Brain pericyte (primary cell): ENCODE measurements around the gene OR2V2.

Experiments used
- DNase-seq: peaks from one replicate; pipeline ENCODE4 v3.0.0-alpha.2; 2012; ENCODE audit warnings: low read depth, low spot score

Gene OR2V2

DNA sequence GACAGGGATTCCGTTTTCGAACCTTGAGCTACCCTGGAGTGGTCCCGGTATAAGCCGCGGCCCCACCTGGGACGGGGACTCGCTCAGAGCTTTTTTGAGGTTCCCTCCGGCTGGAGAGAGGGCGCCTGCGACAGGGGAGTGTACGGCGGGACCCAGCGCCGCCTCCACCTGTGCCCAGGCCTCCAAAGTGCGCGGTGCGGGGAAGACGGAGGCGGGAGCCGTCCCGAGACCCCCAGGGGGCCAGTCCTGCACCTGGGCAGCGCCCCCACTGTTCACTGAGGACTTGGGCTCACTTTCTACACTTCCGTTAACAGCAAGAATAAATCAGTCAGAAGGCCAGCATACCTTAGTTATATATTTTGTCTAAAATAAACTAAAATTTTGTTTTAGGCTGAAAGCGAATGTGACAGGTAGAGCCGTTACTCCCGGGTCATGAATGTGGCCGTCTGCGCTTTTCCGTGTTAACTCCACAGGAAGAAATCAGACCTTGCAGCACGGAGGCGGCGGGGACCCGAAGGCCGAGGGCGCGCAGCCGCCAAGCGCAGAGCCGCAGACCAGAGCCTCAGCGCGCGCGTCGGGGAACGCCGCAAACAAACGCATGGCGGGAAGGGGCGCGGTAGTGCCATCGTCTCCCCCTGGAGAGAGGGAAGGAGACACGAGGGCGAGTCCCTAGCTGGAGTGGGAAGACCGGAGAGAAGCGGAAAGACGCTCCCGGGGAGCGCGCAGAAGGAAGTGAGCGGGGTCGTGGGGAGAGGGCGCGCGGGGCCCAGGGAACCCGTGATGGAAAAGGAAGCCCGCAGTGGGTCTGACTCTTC is 43.5 kb downstream of the OR2V2 start:
- no peak for DNase-seq

DNA sequence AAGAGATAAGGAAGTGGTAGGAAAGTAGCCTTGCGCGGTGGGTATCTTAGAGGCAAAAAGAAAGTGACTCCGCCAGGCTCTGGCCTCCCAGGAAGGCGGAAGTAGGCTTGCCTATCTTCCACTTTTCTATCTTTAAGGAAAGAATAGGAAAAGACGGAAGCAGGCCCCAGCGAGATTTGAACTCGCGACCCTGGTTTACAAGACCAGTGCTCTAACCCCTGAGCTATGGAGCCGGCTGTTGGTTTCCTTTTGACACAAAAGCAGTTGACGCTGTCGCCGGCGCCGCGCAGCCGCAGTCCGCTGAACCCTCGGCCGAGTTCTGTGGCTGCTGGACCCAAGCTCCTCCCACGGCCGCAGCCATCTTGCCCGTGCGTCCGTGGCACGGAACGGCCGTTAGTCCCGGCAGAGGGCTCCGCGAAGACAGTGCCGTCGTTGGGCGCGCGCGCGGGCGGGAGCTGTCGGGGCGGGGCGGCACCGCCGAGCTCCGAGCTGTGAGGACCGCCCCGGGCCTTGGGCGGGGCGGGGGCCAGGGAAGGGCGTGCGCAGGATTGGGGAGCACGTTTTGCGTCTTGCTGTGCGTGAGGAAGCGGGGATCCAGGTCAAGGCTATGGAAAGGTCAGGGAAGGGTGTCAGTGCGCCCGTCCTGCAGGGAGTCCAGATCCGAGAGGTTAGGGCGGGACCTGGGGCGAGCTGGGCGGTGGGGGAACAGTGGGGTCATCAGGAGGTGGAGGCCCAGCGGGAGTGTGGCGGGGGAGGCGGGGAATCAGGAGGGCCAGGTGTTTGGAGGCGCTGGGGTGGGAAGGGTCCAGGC is 44.3 kb downstream of the OR2V2 start:
- DNase-seq: peak; percentile 93

DNA sequence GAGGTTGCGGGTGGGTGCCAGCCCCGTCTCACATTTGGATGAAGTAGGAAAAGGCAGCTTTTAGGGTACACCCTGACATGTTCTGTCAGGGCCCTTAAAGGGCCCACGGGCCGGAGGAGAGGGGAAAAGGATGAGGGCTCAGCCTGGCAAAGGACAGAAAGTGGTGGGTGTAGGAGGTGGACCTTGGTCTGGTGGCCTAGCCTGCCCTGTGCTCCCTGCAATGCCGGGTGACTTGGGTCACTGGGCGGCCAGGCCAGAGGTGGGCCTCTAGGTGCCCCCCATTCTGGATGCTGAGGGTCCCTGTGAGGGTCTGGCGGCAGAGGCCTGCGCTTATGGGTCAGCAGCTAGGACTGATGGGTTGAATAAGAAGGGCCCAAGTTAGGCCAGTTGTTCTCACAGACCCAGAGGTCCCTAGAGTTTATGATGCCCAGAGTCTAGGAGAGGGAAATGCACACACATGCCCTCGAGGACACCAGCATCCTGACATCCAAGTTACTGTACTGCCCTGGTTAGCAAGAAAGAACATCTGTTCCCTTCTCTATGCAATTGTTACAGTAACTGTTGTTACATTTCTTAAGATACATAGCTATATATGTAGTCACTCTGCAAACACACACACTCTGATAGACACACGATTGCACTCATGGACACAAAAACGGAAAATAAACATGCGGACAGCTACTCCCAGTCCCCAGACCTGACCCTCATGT is 45.1 kb downstream of the OR2V2 start:
- DNase-seq: no peak

DNA sequence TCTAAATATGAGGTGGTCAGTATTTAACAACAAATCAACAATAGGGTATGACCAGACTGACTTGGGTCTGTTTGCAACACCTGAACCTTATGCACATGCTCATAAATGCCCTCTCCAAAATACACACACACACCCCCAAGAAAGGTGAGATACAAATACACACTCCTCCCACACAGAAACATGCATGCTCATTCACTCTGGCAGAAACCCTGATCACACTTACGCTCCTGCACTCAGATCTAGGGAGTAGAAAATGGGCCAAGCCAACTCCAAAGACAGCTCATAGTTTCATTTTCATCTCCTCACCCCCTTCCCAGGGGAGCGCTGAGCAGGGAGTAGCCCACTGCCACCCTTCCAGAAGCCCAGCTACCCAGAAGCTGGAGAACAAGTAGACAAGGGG is 46.3 kb downstream of the OR2V2 start:
- no peak for DNase-seq

DNA sequence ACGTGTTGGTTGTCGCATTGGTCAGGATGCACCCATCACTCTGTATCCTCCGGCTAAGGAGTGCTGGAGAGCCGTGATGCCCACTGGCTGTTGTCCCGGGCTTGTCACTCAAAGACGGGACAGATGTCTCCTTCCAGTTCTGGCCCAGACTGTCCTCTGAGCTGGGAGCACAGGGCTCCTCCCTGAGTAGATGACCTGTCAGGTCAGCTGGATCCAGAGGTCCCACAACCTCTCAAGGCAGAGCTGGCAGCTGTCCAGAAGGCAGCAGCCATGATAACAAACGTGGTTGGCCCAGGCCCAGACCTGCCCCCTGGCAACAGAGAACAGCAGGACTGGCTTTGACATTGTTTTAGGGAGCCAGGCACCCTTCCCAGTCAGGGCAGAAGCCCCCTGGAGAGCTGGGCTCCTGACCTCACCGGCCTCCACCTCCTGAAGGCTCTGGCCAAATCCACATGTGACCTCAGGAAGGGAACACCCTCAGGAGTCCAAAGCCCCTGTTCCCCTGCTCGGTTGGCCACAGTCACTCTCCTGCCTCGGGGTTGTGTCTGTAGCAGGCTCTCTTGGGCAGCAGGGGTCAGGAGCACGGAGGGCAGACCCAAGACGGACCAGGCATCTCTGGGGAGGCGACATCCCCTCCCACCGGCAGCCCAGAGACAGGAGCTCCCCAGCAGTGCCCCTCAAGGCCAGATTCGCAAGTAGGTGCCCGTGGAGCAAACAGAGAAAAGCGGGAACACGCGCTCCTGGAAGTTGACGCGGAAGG is 47.3 kb downstream of the OR2V2 start:
- no peak for DNase-seq

DNA sequence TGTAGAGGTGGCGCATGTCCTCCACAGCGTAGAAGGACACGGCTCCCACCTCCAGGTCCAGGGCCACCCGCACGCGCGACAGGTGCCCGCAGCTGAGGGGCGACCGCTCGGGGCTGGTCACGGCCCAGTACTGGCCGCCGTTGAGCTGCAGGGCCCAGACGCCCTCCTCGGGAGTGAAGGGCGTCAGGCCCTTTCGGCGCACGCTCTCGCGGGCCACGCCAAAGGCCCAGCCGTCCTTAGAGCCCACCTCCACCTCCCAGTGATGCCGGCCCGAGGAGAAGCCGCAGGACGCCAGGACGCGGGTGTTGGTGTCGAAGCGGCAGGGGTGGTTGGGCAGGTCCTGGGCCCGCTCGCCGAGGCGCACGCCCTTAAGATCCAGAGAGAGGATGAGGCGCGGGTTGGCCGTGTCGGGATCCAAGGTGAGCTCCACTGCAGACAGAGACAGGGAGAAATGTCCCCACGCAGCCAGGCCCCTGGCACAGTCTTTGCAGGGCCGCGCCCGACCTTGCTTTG is 47.9 kb downstream of the OR2V2 start:
- DNase-seq: no peak

DNA sequence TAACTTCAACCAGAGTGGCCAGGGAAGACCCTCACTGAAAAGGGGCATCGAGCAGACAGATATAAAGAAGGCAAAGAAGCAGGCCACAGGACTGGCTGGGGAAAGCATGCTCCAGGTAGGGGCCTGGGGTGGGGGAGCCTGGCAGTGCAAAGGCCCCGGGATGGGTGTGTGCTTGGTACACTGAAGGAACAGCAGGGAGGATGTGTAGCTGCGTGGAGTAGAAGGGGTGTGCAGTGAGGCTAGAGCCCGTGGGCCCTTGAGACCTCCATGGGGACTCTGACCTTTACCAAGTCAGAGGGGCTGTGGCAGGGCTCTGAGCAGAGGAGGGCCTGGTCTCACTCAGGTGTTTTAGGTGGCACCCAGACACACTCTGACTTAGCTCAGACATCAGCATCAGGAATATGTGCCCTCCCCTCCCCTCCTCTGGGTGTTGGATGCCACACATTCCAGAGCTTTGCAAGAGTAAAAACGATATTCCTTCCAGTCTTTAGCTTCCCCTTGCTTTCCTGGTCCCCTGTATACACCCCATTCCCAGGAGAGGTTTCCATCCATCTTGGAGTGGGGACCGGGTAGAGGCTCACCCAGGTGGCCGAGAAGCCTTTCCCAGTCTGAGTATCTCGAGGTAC is 50.1 kb downstream of the OR2V2 start:
- no peak for DNase-seq

DNA sequence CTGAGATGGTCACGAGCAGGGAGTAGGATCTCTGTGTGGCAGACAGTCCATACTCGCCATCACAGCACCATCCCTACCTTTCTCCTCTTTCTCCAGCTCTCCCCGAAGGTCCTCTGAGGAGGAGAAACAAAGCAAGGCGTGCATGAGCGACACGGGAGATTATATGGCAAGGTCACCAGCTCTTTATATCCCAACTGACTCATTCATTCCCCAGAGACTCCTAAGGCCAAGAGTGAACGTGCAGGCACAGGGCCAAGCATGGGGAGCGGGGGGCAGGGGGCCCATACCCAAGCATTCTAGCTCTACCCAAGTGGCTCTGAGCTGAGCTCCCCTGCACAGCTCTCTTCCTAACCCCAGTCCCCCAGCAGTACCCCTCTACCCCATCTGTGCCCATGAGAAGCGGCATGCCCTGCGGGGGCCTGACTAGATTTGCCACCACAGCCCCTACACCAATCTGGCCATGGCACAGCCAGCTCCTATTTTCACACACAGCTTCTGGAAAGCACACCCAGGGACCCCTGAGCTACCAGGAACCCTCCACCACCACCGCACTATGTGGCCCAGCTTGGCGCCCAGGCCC is 50.8 kb downstream of the OR2V2 start:
- no peak for DNase-seq

DNA sequence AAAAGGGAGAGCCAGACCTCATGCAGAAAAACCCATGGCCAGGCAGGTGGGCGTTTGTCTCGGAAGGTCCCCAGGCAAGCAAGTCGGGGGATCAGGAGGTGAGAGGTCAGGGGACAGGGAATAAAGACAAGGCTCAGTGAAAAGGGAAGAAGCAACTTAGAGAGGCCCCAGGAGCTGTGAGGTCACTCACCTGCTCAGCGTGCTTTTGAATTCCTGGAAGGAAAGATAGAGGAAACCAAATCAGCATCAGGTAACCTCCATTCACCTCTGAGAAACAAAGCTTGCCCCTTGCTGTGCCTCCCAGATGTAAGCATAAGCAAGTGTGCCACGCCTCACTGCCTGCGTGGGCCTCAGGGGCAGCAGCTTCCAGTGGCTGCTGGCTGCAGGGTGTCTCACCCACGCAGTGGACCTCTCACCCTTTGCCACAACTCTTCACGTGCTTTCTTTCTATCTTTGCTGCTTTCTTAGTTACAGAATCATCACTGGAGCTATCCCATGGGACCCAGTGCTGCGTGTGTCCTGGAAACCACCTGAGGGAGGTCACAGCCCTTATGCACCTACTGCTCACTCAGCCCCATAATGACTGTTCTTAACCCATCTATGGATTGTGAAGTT is 51.6 kb downstream of the OR2V2 start:
- no peak for DNase-seq

DNA sequence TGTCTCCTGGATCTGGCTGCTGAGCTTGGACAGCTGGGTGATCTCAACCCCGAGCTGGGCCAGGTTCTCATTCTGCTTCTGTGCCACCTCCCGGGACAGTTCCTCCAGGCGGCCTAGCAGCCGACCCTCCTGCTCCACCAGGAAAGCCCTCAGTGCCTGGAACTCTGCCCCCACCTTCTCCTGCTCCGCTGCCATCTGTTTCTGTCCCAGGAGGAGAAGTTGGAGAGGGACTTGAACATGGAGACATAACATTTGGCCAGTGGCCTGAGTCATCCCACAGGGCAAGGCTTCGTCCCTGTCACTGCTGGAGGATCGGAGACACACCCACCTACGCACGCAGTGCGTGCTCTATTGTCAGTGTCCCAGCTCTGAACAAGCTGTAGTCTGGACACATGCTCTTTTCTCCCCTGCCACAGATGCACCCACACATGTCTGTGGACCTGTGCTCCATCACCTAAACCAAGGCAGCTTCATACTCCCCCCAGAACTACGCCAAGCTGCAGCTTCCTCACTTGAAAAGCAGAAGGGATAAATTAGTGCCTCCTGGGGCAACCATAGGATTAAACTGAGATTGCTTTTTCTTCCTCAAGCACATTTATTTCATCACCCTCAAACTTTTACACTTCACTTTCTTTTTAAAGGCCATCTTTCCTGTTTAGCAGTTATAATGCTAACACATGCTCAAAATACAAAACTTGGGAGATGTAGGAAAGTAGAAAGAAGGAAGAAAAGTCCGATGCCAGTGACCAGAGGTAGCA is 52.7 kb downstream of the OR2V2 start:
- DNase-seq: no peak

DNA sequence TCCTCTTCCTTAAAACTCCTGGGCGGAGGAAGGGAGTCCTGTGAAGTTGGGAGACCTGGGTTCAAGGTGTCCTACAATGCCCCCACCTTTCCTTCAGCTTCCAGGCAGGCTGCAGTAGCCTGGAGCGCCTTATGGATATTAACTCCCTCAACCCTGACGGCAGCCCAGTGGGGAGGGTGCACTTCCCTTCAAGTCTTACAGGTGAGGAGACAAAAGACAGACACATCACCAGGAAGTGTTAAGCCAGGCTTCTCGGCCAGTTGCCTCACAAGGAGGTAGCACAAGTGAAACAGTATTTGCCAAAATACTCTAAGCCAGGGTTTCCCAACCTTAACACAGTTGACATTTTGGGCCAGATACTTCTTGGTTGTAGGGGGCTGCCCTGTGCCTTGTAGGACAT is 53.4 kb downstream of the OR2V2 start:
- no peak for DNase-seq

DNA sequence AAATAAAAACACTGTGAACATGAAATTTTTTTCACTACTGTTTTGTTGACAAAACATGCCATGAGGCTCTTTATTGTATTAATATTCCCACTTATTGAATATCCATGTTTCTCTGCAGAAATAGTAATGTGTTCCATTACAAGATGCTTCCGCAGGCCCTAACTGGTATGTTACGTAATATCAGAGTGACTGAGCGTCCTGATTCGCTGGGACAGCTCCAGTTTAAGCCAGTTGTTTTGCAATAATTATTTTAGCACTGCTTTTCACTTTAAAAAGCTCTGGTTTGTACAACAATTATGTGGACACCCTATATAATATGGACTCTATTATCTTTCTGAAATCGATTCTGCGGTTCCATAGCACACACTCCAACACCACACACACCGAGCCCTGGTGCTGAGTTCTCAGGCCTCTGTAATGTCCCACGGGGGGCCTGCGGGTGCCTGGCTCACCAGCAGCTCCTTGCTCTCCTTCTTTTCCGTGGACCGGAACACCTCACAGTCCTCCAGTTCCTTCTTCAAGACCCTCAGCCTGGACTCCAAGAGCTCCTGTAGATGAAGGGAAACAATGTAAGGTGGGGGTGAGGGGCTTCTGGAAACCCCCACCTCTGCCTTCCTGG is 55.8 kb downstream of the OR2V2 start:
- no peak for DNase-seq

DNA sequence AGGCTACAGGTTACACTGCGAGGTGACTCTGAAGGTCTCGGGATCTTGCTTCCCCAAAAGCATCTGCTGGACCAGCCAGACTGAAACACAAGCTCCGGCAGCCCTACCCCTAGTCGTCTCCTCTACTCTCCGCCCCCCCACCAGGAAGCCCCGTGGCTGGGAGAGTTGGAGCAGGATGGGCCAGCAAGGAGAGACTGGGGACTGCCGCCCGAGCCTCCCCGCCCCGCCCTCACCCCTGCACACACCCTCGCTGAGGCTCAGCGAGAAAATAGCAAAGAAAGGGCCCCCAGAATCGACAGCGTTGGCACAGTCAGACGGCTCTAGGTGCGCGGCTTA is 56.4 kb downstream of the OR2V2 start:
- no peak for DNase-seq

DNA sequence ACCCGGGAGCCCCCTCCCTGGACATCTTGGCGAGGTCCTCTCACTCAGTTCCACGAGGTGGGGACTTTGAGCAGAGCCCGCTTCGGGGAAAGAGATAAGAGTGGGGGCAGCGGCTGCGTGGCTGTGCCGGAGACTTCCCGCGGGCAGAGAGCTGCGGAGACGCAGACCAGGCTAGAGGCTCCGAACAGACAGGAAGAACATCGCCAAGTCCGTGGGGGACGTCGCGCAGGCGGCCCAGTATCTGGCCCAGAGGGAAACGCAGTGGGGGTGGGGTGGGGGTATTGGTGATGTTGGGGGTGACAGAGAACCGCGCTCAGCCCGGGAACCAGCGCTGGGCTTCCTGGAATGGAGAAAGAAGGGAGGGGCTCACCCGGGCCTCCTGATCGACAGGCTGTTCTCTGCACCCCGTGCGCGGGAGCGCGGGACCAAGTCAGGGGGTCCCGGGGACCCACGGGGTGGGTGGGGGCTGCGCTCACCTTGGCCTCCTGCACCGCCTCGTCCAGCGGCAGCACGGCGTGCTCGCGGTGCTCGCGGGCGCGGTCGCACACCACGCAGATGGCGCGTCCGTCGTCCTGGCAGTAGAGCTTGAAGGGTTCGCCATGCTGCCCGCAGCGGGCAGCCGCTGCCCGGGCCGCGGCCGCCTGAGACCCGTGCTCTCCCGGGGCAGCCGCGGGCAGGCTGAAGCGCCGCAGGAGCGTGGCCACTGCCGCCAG is 56.9 kb downstream of the OR2V2 start:
- DNase-seq: no peak

DNA sequence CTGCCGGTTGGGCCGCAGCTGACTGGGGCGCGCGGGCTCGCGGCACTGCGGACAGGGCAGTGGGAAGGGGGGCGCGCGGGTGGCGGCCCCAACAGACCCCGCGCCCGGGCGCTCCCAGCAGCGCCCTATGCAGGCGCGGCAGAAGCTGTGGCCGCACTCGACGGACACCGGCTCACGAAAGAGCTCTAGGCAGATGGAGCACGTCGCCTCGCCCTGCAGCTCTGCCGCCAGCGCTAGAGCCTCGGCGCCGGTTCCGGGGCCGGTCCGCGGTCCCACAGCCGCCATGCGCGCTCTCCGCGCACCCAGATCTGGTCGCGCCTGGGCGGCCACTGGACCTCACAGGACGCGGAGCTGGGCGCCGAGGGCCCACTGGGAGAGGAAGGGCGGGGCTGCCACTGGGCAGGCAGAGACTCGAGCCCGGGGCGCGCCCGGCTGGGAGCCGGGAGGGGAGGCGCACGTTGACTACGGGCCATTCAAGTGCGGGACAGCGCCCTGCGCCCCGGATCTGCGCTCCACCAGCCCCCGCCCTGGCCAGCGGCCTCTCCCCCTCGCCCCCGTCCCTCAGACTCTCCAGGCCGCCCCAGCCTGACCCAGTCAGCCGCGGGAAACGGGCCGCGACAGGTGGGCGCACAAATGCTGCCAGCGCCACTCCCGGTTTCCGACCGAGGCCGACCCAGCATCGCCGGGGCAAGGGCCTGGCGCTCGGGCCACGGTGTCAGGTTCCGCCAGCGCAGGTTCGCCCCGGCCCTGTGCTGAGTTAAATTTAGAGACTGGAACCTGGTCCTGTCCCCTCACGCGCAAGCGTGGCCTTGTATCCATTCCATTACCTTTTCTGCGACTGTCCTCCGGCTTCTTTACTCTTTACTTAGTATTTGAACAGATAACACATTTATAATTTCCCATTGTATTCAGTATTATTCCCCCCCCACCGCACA is 57.7 kb downstream of the OR2V2 start, which contains the start of gene TRIM7:
TRIM7 (minus strand) TSS at position 371 of the 935 bp plus-strand sequence; CDS start at position 285, 86 bp downstream.
- no peak for DNase-seq

DNA sequence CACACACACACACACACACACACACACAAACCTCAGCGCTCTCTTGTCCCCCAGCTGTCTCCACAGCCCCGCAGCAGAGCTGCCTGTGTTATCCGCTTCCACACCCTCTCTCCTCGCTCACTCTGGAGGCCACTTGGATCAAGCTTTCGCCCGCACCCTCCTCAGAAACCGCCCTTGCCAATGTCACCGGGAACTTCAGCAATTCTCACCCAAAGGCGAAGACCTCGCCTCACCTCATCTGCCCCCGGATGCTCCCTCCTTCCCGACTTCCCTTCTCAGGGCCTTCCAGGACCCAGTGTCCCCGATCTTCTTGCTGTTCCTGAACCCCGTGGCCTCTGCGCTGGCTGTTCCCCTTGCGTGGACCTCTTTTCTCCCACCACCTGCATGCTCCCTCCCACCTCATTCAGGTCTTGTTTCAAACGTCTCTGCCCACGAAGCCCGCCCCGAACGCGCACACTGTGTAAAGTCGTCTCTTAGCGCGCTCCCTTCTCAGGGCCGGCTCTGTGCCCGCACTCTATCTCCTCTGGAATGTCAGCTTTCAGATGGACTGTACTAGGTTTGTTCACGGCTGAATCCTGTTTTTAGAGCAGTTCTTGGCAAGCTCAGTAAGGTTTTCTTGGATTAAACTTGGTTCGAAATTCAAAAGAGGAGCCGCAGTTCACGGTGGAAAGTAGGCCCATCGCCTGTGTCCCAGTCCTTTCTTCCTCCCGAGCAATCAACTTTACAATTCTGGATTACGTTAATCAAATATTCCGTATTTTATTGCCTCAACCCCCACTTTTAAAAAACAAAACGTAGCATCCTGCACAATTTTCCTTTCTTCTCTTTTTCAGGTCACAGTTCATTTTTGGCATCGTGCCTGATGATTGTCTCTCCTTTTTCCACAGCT is 58.6 kb downstream of the OR2V2 start:
- DNase-seq: no peak
